Stimulated activated CD4-positive, alpha-beta T cell treated with anti-CD3 and anti-CD28 coated beads, Interleukin-1b, Interleukin-23, amount 100 ng/mL, for 48 hours (primary cell): Measurements from ENCODE around the gene USP46.

Experiments
- DNase-seq: peaks from one replicate; pipeline ENCODE4 v3.0.0-alpha.2; 2020

USP46 gene, protein sequence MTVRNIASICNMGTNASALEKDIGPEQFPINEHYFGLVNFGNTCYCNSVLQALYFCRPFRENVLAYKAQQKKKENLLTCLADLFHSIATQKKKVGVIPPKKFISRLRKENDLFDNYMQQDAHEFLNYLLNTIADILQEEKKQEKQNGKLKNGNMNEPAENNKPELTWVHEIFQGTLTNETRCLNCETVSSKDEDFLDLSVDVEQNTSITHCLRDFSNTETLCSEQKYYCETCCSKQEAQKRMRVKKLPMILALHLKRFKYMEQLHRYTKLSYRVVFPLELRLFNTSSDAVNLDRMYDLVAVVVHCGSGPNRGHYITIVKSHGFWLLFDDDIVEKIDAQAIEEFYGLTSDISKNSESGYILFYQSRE

DNA sequence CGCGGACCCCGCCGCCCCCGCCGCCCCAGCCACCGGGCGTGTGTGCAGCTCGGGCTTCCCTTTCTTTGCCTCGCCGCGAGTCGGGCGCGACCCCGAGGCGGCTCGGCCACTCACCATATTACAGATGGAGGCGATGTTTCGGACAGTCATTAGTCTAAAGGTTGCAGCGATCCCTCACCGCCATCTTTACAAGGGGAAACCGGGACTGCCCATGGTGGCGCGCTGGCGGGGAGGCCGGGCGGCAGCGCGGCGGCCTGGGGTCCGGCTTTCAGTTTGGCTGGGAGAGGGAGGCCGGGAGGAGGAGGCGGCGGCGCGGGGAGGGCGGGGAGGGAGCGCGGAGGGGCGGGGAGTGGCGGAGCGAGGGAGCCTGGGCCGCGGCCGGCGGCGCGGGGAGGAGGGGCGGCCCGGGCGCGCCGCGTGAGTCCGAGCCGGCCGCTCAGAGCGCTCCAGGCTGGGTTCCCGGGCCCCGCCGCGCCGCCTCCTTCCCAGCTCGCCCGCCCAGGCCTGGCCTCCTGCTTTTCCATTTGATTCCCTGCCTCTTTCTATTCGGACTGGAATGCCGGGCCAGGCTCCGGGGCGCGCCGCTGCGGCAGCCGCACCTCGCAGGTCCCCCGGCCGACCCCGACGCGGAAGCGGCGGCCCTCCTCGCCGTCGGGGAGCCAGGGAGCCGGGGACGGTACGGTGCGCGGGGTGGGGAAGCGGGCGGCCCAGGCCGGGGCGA lies at the start of gene USP46:
Gene USP46, minus strand, starts transcription at position 301 of the 721 bp plus-strand sequence. Its CDS starts 151 bp downstream, at position 150.
- peak; percentile 31 for DNase-seq

DNA sequence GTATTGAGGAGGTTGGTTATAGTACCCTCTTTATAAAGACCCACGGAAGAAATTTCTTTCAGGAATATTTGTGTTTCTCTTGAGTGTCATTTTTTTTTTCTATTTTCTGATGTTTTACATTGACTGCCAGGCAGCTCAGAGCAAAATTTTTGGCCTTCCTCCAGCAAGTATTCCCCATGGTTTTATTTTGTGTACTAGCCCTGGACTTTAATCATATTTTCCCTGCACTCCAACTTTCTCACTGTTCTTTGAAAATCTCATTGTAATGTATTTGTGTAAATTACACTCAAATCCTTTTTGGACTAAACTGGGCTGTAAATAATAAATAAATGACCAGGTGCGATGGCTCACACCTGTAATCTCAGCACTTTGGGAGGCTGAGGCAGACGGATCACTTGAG lies 45.6 kb upstream of the USP46 start:
- DNase-seq = no peak

DNA sequence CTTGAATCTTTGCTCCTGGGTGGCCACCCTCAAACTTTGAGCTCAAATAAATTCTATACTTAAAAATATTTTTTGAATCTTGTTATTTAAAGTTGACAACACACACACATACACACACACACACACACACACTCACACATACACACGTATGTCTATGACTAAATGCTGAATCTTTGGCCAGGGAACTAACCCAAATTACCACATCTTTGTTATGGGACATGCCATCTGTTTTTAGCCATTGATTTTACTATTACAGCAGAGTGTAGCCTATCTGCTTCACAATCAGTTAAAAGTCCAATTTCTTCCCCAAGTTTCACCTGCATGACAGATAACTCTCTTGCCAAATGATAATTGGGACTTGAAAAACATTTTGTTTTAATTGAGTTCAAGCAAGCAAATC lies 45.0 kb upstream of the USP46 start:
- no peak for DNase-seq

DNA sequence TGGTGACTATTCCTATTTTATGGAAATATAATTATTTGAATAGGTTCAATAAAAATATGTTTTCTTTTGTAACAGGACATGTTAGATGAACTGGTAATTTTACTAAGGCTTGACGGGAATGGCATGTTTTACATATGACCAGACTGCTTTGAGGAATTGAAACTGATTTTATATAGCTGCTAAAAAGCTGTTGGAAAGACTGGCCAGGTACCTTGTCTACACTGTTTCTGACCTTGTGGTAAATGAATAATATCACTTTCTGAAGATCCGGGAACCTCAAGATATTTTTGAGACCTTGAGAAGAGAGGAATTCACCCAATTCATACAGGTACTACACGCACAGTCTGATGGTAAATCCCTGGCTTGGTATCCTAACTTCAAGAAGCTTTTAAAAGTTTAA lies 42.1 kb upstream of the USP46 start:
- DNase-seq = no peak

DNA sequence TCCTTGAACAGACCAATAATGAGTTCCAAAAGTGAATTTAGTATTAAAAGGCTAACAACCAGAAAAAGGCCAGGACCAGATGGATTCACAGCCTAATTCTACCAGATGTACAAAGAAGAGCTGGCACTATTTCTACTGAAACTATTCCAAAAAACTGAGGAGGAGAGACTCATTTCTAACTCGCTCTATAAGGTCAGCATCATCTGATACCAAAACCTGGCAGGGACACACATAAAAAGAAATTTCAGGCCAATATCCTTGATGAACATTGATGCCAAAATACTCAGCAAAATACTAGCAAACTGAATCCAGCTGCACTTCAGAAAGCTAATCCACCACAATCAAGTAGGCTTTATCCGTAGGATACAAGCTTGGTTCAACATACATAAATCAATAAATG lies 35.8 kb upstream of the USP46 start:
- DNase-seq = no peak

DNA sequence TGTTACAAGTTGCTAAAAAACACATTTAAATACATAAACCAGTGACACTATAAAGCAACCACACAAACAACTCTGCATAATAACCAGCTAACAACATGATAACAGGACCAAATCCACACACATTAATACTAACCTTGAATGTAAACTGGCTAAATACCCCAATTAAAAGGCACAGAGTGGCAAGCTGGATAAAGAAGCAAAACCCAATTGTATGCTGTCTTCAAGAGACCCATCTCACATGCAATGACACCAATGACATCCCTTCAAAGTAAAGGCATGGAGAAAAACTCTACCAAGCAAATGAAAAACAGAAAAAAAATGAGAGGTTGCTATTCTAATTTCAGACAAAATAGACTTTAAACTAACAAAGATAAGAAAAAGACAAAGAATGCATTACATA lies 34.4 kb upstream of the USP46 start:
- no peak for DNase-seq

DNA sequence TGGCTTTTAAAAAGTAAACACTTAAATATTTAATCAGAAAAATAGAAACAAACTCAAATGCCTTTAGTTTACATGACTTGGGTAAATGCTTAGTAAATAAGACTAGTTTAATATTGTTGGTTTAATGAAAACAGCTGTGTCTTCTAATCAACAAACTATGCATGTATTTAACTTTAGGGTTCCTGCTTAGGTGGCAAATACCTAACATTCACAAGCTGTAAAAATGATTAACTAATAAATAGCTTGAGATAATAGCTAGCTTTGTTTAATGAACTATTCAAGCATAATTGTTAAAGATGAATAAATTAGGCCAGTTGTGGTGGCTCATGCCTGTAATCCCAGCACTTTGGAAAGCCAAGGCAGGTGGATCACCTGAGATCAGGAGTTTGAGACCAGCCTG lies 30.0 kb upstream of the USP46 start:
- no peak for DNase-seq

DNA sequence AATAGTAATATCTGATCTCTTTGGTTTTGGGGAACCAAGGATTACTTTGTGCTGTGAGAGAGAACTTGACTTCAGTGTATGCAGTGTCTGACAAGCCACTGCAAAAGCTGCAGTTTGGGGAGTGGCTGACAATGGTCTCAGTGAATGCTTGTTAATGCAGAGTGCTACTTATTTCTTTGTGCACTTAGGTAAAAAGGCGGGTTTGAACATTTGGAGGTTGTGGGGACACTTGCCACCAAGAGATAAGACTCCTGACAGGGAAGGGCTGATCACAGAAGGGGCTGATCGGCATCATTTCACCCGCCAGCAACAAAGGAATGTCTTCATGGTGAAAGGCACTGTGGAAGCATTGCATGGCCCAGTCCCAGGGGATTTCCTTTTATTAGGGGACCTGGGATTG lies 28.6 kb upstream of the USP46 start:
- no peak for DNase-seq

DNA sequence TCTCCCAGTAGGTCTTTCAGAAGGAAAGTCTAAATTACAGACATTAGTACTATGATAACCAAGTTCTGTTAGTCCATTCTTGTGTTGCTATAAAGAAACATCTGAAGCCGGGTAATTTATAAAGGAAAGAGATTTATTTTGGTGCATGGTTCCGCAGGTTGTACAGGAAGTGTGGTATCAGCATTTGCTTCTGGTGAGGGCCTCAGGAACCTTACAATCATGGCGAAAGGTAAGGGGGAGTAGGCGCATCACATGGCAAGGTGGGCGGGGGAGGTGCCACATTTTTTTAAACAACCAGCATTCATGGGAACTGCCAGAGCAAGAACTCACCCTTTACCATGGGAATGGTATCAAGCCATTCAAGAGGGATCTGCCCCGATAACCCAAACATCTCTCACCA lies 26.2 kb upstream of the USP46 start:
- DNase-seq = no peak

DNA sequence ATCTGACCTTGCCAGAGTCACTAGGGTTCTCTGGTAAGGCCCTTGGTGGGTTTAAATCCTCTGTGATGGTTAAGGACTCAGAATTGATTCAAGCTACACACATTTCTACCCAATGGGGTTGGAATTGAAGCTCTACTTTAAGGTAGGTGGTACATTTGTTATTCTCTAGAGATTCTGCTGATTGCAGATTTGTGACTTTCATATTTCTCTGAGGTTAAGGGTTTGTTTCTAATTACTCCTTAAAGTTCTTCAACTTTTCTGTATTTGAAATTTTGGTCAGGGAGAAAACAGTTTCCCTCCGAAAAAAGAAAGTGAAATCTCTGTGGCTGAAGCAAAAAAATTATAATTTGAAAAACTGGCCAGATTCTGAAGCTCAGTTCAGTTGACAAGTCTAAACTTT lies 25.8 kb upstream of the USP46 start:
- DNase-seq = no peak

DNA sequence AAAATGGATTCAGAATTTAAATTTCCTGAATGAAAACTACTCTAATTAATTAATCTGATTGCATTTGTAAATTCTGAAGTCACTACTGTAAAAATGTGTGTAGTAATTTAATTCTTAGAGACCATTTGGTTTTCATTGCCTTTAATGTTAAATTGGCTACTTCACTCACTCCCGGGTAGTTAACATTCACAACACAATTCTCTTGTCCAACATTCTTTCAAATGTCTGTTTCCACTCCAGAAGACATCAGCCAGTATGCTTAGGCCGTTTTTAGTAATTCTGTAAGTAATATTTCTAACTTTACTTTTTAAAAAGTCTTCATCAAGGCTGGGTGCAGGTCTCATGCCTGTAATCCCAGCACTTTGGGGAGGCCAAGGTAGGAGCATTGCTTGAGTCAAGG lies 21.3 kb upstream of the USP46 start:
- no peak for DNase-seq

DNA sequence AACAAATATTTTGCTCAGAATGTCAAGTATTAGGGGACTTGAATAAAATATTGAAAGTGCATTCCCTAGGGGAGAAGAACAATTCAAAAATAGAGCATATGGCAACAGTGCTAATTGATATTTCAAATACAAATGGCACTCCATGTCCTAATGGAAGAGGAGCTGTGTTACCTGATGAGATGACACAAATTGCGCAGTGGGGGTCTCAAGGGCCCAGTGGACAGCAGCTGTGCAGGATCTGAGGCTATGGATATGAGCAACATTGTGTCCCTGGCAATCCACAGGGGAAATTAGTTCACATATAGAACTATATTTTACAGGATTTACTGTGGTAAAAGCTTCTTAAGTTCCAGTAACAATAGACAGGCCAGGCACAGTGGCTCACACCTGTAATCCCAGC lies 17.4 kb upstream of the USP46 start:
- no peak for DNase-seq

DNA sequence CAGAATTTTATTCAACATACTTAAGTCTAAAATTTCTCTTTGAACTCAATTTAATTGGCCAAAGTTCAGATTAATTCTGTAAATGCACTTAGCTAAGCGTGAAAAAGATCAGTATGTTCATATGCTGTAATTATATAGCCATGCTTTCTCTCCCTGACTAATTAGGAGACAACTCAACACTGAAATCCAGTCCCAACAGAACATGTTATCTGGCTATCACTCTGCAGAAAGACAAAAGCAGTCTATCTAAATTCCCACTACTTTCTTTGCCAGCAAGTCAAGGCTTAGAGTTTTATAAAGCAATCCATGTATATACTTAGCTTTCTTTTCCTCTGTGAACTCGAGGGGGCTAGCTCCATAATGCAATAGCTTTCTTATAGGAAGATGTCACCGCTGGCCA lies 16.0 kb upstream of the USP46 start:
- no peak for DNase-seq

DNA sequence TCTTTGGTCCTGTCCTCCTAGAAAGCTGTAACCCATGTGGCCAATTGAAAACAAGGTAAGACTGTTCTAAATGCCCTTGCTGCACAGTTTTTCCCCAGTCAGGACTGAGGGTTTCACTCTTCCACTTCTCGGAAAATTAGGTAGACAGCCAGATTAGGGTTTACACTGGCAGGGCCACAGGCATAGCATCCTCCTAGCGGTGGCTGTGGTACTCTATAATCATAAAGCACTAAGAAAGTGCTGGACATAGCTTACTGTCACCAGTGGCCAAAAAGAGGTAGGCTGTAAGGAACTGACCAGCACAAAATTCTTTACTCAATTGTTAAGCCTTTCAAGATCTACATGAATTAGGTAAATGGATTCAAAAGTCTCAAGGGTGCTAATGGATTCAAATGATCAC lies 11.6 kb upstream of the USP46 start:
- DNase-seq = no peak

DNA sequence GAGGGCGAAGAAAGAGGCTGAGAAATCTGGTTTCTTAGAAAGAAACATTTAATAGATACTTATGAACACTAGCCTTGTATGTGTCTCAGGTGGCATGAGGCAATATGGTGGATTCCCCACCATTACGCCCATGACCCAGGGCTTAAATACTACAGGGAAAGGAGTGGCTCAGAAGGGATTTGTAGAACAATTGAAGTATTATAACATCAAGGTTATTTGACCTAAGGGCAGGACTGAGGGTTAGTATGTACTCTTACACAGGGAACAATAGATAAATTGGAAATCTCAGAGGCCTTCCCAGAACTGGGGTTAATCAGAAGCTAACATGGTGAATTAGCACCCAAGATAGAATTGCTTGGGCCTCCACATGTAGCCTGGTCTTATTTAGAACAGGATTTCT lies 11.0 kb upstream of the USP46 start:
- DNase-seq = no peak

DNA sequence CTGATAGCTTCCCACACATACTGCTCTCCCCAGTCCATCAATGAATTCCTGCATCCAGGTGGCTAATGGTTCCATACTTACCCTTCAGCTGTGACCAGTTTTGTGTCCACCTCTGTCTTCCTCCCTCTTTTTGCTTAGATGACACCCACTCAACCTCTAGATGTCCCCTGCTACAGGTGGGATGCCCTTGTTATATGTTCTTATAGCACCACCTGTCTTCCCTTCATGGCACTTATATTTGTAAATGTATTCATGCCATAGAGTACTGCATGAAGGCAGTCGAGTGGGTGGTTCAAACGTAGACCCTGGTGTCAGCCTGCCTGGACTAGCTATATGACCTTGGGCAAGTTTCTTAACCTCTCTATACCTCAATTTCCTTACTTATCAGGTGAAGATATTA lies 6.5 kb upstream of the USP46 start:
- DNase-seq = no peak

DNA sequence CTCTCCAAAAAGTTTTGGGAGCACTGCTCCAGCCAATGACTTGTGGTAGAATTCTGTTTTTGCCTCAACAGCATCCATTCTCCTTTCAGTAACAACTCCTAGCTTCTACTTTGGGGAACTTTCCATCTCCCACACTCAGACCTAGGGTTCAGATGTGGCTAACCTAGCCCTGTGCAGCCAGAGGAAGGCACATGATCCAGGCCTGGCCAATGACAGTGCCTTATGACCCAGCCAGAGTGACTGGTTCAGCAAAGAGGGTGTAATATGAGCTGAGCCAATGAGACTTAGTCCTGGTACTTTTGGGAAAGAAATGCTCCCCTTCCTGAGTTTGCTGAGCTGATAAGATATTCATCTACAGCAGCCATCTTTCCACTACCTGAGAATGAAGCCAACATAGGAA lies 5.4 kb upstream of the USP46 start:
- no peak for DNase-seq

DNA sequence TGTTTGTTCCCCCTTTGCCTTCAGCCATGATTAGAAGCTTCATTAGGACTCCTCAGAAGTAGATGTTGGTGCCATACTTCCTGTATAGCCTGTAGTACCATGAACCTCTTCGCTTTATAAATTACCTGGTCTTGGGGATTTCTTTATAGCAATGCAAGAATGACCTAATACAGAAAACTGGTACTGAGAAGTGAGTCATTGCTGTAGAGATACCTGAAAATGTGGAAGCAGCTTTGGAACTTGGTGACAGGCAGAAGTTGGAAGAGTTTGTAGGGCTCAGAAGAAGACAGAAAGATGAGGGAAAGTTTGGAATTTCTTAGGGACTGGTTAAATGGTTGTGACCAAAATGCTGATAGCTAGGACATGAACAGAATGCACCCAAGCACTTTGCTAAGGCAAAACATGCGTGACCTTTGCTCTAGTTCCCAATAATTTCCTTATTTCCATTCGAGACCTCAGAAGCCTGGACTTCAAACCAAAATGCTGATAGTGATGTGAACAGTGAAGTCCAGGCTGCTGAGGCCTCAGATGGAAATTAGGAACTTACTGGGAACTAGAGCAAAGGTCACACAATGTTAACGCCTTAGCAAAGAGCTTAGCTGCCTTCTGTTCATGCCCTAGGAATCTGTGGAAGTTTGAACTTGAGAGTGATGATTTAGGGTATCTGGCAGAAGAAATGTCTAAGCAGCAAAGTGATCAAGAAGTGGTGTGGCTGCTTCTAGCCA lies 3.0 kb upstream of the USP46 start:
- no peak for DNase-seq

DNA sequence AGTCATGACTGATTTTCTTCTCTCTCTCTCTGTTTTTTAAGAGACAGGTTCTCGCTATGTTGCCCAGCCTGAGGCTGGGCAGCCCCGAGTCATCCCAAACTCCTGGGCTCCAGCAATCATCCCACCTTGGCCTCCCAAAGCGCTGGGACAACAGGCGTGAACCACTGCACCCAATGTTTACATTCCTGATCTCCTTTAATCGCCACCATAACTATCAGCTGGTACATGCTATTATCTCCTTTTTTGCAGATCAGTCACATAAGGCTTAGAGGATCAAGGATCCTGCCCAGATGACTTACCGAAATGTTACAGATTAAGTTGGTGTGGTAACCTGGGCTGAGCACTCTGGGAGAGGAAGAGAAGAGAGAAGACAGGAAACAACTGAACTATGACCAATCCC lies 1.5 kb upstream of the USP46 start:
- DNase-seq = no peak

DNA sequence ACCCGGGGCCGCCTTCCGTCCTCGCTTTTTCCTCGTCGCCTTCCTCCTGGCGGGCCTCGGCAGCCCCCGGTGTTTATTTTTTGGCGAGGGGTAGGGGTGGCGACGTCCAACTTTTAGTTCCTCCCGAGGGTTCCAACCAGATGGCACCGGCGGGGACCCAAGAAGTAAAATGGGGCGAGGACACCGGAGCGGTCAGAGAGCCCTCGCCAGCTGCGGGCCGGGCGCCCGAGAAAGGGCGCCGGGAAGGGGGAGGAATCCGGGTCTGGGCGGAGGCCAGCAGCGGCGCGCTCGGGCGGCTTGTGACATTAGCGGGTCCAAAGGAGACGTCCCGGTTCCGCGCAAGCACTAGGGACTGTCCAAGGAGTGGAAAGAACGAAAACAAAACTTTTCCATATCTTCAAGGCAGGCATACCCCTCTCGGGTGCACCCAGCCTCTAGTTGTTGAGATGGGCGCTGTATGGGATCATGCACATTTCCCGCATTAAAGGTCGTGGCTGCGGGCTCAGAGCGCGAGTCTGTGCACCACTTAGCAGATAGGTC lies 691 bp upstream of the USP46 start:
- no peak for DNase-seq

DNA sequence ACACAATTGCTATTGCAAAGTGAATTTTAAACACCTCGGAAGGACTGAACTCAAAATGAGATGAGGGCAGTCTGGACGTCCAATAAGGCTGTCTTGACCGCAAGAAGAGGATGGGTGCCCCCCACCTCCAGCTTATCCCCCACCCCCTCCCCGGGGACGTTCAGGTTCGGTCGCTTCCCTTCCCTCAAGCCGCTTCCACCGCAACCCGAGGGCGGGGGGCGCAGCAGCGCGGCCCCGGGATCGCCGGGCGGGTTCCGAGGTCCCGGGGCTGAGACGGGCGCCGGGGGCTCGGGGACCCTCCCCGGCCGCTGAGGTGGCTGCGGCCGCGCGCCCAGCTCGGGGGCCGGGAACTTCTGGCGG lies 480 bp downstream of the USP46 start:
- no peak for DNase-seq

DNA sequence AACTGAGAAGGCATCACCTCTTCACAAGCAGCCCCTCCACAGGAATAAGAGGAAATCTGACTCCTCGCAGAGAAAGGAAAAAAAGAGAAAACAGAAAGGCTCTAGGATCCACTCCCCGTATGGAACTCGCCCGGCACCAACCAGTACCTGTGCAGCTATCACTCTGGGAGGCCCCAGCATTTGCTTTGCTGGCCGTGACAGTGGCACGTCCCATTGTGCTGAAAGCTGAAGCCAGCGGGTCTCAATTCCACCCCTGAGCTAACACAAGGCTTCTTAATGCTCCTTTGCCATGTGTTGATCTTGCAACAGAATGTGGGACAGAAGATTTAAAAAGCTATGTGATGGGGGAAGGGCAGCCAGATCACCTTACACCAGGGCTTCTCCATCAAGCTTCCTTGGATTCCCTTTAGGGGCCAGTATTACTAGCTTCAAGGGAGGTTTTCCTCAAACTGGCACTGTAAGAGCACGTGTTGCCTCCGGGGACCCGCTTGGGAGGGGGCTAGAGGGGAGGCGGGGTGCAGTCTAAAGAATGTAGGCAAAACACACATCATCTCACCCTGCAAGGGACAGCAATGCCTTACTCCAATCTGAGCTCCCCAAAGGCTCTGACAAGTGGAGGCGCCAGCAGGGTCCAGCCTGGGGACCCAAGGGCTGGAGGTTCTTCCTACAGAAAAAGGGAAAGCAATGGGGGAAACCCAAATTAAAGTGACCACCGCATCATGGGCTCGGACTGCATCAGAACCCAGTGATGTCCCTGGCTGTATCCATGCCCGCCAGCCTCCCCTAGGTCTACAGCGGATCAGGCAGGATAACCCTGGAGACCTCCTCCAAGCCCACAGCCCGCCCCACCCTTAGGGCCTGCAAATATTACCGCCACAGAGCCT lies 1.2 kb downstream of the USP46 start:
- no peak for DNase-seq

DNA sequence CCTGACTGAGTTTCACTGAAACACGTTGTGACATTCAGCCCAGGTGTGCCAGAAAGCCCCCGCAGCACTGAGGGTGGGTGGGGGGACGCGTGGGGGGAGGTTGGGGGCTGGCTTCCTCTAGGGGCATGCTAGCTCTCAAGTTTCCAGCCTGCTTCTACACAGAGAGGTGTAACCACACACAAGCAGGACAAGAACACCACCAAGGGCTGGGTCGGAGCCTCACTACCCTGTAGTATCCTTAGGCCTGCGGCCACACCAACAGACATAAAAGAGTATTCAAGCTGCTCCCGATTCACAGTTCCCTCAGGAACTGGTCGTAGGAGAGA lies 1.8 kb downstream of the USP46 start:
- no peak for DNase-seq
